SK-N-SH (cell line): ENCODE results near the gene IRF9.

ENCODE experiments used
- EP300 ChIP-seq, 2 experiments: IDR thresholded peaks; 2 replicates each; pipeline versions ENCODE4 v1.4.0 to v1.6.1; 2012; ENCODE audit warnings: borderline replicate concordance in 1 of 2, low read depth in 1 of 2, low read length in 1 of 2
- RAD21 ChIP-seq: IDR thresholded peaks from 2 replicates; pipeline ENCODE4 v1.6.1; 2012; ENCODE audit warnings: mild to moderate bottlenecking, low read length
- TF ChIP-seq, protein P1 (sequence below): fragments of 200-600 bp; sonication (generic); IDR thresholded peaks from 2 replicates; pipeline ENCODE4 v1.6.1; 2017; ENCODE audit warnings: antibody characterized with exemption, mild to moderate bottlenecking, moderate library complexity
- TF ChIP-seq, protein P2 (sequence below): IDR thresholded peaks from 2 replicates; pipeline ENCODE4 v1.4.0; 2012; ENCODE audit warnings: low read depth, borderline replicate concordance

DNA sequence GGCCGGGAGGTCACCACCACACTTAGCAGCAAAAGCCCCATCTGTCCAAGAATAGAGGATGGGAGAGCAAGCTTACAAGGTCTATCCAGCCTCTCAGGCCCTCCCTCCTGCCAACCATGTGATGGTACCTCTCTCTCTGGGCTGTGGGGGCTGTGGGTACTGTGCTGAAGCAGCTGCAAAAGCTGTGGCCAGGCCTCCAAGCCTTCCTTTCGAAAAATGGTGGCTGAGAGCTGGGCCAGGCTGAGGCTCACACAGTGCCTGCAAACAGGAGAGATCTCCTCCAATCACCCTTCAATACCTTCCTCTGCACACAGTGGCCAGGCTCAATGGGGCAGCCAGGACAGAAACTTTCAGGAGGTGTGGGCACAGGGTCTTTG lies 26.5 kb downstream of the IRF9 start:
- TF ChIP-seq, protein P1, sequence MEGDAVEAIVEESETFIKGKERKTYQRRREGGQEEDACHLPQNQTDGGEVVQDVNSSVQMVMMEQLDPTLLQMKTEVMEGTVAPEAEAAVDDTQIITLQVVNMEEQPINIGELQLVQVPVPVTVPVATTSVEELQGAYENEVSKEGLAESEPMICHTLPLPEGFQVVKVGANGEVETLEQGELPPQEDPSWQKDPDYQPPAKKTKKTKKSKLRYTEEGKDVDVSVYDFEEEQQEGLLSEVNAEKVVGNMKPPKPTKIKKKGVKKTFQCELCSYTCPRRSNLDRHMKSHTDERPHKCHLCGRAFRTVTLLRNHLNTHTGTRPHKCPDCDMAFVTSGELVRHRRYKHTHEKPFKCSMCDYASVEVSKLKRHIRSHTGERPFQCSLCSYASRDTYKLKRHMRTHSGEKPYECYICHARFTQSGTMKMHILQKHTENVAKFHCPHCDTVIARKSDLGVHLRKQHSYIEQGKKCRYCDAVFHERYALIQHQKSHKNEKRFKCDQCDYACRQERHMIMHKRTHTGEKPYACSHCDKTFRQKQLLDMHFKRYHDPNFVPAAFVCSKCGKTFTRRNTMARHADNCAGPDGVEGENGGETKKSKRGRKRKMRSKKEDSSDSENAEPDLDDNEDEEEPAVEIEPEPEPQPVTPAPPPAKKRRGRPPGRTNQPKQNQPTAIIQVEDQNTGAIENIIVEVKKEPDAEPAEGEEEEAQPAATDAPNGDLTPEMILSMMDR = no peak
- no peak for TF ChIP-seq RAD21
- TF ChIP-seq EP300 (IDR thresholded peaks at IDR 0.05; ENCODE audit: borderline replicate concordance in 1 of 2, low read depth in 1 of 2, low read length in 1 of 2) = no peak
- TF ChIP-seq, protein P2, sequence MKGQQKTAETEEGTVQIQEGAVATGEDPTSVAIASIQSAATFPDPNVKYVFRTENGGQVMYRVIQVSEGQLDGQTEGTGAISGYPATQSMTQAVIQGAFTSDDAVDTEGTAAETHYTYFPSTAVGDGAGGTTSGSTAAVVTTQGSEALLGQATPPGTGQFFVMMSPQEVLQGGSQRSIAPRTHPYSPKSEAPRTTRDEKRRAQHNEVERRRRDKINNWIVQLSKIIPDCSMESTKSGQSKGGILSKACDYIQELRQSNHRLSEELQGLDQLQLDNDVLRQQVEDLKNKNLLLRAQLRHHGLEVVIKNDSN = no peak
